ENCODE data around the gene SERPIND1. TPM values are rescaled to one million over a fixed set of nuclear protein-coding genes. Genes with fewer than 3 reads are reported as not detected.
A peak's percentile ranks its signal among the peaks of the same experiment; 100 is the strongest.

Gene SERPIND1
- total RNA-seq, 4 donors from 2014 or later = 0.15 TPM; not detected in 3

GRCh38 chr22:20782083-20782482 is 8.2 kb downstream of the SERPIND1 start:
- peaks cover 0 to 78% of the 10 kb centered on the region in 2 donors for H3K36me3 ChIP-seq

GRCh38 chr22:20782596-20783299 is 8.8 kb downstream of the SERPIND1 start:
- H3K4me3 ChIP-seq = no peak overlapping the region
- no peak for ATAC-seq
- peaks cover 0 to 80% of the 10 kb centered on the region in 2 donors for H3K36me3 ChIP-seq

More at GRCh38 chr22:20782083-20782482, 8.2 kb downstream of the SERPIND1 start:
- TF ChIP-seq POLR2A (IDR thresholded peaks at IDR 0.05) = no peak
- no peak for TF ChIP-seq POLR2AphosphoS5 (IDR thresholded peaks at IDR 0.05)
- no peak for TF ChIP-seq CTCF (IDR thresholded peaks at IDR 0.05)
- no peak for TF ChIP-seq EP300 (IDR thresholded peaks at IDR 0.05)
- H3K27ac ChIP-seq = no peak overlapping the region
- H3K4me3 ChIP-seq = no peak overlapping the region
- no peaks in the 10 kb centered on the region for H3K4me1 ChIP-seq
- H3K27me3 ChIP-seq = no peaks in the 10 kb centered on the region
- H3K9me3 ChIP-seq = no peaks in the 10 kb centered on the region
- ATAC-seq = no peak
- WGBS, 2 donors (ENCODE audit: low coverage in 1 of 2) = 62 to 84% methylated on average over 4 of the region's 4 CpGs

GRCh38 chr22:20783300-20783673 is 9.4 kb downstream of the SERPIND1 start:
- Histone ChIP-seq H3K4me1 (no peaks in the 10 kb centered on the region), H3K4me3 (no peak overlapping the region), H3K9me3 (no peaks in the 10 kb centered on the region), H3K27ac (no peak overlapping the region), H3K27me3 (no peaks in the 10 kb centered on the region), H3K36me3 (peaks cover 0 to 82% of the 10 kb centered on the region in 2 donors)
- TF ChIP-seq EP300 (IDR thresholded peaks at IDR 0.05) (no peak), CTCF (IDR thresholded peaks at IDR 0.05) (no peak), POLR2AphosphoS5 (IDR thresholded peaks at IDR 0.05) (no peak), POLR2A (IDR thresholded peaks at IDR 0.05) (no peak)
- 87 to 100% methylated on average over 3 of the region's 3 CpGs for WGBS, 2 donors (ENCODE audit: low coverage in 1 of 2)
- ATAC-seq = no peak

More at GRCh38 chr22:20782596-20783299, 8.8 kb downstream of the SERPIND1 start:
- 90 to 97% methylated on average over 2 to 4 of the region's 4 CpGs for WGBS, 2 donors (ENCODE audit: low coverage in 1 of 2)
- Histone ChIP-seq H3K4me1 (no peaks in the 10 kb centered on the region), H3K27ac (no peak overlapping the region), H3K9me3 (no peaks in the 10 kb centered on the region), H3K27me3 (no peaks in the 10 kb centered on the region)
- TF ChIP-seq POLR2AphosphoS5 (IDR thresholded peaks at IDR 0.05) (no peak), POLR2A (IDR thresholded peaks at IDR 0.05) (no peak), EP300 (IDR thresholded peaks at IDR 0.05) (no peak), CTCF (IDR thresholded peaks at IDR 0.05) (no peak)

GRCh38 chr22:20783844-20784723 is 10.2 kb downstream of the SERPIND1 start:
- Histone ChIP-seq H3K4me3 (no peak overlapping the region), H3K27me3 (no peaks in the 10 kb centered on the region), H3K4me1 (no peaks in the 10 kb centered on the region), H3K9me3 (no peaks in the 10 kb centered on the region), H3K36me3 (peaks cover 0 to 82% of the 10 kb centered on the region in 2 donors), H3K27ac (no peak overlapping the region)
- no peak for ATAC-seq
- TF ChIP-seq POLR2A (IDR thresholded peaks at IDR 0.05) (no peak), CTCF (IDR thresholded peaks at IDR 0.05) (peak in 3 of 4 experiments; percentile 25 to 59 (median 35))
- 63 to 75% methylated on average over 7 to 12 of the region's 14 CpGs for WGBS, 2 donors (ENCODE audit: low coverage in 1 of 2)

All from gastroesophageal sphincter (tissue), 4 donors.